ENCODE results near the gene MACROD1. TPM values are rescaled to one million over a fixed set of nuclear protein-coding genes. Genes with fewer than 3 reads are reported as not detected.
A peak's percentile ranks its signal among the peaks of the same experiment; 100 is the strongest.

Gene MACROD1
- total and polyA plus RNA-seq, 9 of the 15 experiments (the other 6 are each of a cell fraction or from before 2014, with no cell fraction given), result 1.1 to 60.0 (median 26.4) TPM

DNA sequence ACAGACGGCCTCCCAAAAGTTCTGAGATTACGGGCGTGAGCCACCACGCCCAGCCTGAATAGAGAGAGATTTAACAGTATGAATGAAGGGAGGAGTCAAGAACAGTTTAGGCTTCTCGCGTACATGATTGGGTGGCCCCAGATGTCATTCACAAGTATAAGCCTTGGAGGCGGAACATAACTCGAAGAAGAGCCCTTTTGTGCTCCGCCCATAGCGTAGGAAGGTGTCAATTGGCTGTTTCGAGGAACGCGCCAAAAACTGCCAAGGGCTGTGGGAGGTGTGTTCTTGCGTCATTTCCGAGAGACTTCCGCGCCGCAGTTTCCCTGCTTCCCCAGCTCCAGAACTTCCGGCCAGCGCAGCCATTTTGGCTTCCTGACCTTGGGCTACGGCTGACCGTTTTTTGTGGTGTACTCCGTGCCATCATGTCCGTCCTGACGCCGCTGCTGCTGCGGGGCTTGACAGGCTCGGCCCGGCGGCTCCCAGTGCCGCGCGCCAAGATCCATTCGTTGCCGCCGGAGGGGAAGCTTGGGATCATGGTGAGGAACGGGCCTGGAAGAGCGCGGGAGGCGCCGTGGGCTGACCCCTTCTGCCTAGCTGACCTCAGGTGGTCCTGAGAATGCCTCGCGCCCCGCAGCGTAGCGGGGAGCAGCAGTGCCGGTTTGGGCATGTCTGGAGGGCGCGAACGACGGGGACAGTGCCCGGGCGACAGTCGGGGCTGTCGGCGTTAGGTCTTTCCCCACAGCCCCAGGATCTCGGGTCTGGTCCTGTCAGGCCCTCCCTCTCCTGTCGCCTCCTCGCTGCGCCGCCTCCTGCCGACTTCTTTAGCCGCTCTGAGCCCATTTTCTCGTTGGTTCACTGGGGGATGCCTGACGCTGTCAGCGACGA, 191.4 kb downstream of the MACROD1 start, which contains the start of gene COX8A (continued):
- TF ChIP-seq, protein P1, sequence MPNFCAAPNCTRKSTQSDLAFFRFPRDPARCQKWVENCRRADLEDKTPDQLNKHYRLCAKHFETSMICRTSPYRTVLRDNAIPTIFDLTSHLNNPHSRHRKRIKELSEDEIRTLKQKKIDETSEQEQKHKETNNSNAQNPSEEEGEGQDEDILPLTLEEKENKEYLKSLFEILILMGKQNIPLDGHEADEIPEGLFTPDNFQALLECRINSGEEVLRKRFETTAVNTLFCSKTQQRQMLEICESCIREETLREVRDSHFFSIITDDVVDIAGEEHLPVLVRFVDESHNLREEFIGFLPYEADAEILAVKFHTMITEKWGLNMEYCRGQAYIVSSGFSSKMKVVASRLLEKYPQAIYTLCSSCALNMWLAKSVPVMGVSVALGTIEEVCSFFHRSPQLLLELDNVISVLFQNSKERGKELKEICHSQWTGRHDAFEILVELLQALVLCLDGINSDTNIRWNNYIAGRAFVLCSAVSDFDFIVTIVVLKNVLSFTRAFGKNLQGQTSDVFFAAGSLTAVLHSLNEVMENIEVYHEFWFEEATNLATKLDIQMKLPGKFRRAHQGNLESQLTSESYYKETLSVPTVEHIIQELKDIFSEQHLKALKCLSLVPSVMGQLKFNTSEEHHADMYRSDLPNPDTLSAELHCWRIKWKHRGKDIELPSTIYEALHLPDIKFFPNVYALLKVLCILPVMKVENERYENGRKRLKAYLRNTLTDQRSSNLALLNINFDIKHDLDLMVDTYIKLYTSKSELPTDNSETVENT (CRISPR knock-in tag; IDR thresholded peaks at IDR 0.05), result no peak
- TF ChIP-seq CEBPG (CRISPR knock-in tag; IDR thresholded peaks at IDR 0.05), result peak; percentile 96
- peak; percentile 94 to 98 for TF ChIP-seq CEBPG (tag; conservative IDR thresholded peaks at IDR 0.05 in 1 of 2, IDR thresholded peaks at IDR 0.05 in 1 of 2)
- TF ChIP-seq, protein P2, sequence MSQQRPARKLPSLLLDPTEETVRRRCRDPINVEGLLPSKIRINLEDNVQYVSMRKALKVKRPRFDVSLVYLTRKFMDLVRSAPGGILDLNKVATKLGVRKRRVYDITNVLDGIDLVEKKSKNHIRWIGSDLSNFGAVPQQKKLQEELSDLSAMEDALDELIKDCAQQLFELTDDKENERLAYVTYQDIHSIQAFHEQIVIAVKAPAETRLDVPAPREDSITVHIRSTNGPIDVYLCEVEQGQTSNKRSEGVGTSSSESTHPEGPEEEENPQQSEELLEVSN (IDR thresholded peaks at IDR 0.05; ENCODE audit: borderline replicate concordance in 1 of 2, extremely low read depth in 1 of 2, insufficient read depth in 1 of 2, insufficient read length in 1 of 2, low read depth in 1 of 2, low read length in 1 of 2, poor library complexity in 1 of 2, severe bottlenecking in 1 of 2), result peak; percentile 41 to 76
- TF ChIP-seq ZNF518B (CRISPR knock-in tag; IDR thresholded peaks at IDR 0.05), result no peak
- TF ChIP-seq MTA3 (IDR thresholded peaks at IDR 0.05; ENCODE audit: borderline replicate concordance), result 0 out of 2 replicates have a peak, but pooled peaks have one; percentile 82
- TF ChIP-seq MIER1 (IDR thresholded peaks at IDR 0.05; ENCODE audit: low read depth), result no peak
- no peak for TF ChIP-seq EZH2 (IDR thresholded peaks at IDR 0.05; ENCODE audit: borderline replicate concordance, low read depth, low read length)
- TF ChIP-seq, protein P3, sequence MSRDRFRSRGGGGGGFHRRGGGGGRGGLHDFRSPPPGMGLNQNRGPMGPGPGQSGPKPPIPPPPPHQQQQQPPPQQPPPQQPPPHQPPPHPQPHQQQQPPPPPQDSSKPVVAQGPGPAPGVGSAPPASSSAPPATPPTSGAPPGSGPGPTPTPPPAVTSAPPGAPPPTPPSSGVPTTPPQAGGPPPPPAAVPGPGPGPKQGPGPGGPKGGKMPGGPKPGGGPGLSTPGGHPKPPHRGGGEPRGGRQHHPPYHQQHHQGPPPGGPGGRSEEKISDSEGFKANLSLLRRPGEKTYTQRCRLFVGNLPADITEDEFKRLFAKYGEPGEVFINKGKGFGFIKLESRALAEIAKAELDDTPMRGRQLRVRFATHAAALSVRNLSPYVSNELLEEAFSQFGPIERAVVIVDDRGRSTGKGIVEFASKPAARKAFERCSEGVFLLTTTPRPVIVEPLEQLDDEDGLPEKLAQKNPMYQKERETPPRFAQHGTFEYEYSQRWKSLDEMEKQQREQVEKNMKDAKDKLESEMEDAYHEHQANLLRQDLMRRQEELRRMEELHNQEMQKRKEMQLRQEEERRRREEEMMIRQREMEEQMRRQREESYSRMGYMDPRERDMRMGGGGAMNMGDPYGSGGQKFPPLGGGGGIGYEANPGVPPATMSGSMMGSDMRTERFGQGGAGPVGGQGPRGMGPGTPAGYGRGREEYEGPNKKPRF (IDR thresholded peaks at IDR 0.05; ENCODE audit: low read depth, low read length), result no peak
- TF ChIP-seq ZNF140 (CRISPR knock-in tag; IDR thresholded peaks at IDR 0.05), result no peak
